PC-9 (cell line): ENCODE measurements around the gene MAPKAP1. TPM values are rescaled to one million over a fixed set of nuclear protein-coding genes. Genes with fewer than 3 reads are reported as not detected.

Experiments
- BruUV-seq: library from RNA; stranded (reverse); fragments of 400-500 nt; replicated peaks from 2 replicates; lab custom pipeline; 2021; lab: Mats Ljungman, UMichigan
- CTCF ChIA-PET: fragments of 300-600 bp; sonication (Branson Sonifier 250); formaldehyde crosslinking; loops from one replicate; lab custom pipeline; 2022; ENCODE audit warnings: antibody characterized with exemption; lab: Charles Lee
- POLR2A ChIA-PET: fragments of 300-600 bp; sonication (Branson Sonifier 250); formaldehyde crosslinking; loops from one replicate; lab custom pipeline; 2022; ENCODE audit warnings: antibody characterized with exemption; ENCODE audit not compliant: unreplicated experiment; lab: Charles Lee
- DNase-seq, 2 experiments: peaks; one replicate each; pipeline versions ENCODE4 v3.0.0 to v3.0.0-alpha.2; 2015 to 2022; ENCODE audit warnings: mixed read lengths in 1 of 2
- H2AFZ ChIP-seq: fragments of 200-600 bp; sonication (generic); 2 replicates; pipeline ENCODE4 v1.8.1; 2017; ENCODE audit warnings: antibody characterized with exemption
- H3F3A ChIP-seq: fragments of 200-600 bp; sonication (generic); 2 replicates; pipeline ENCODE4 v1.8.1; 2017; ENCODE audit warnings: antibody characterized with exemption, mild to moderate bottlenecking, low read depth; ENCODE audit not compliant: insufficient read depth
- H3K27ac ChIP-seq: fragments of 200-600 bp; sonication (generic); 2 replicates; pipeline ENCODE4 v1.6.1; 2016; ENCODE audit warnings: mixed run types
- H3K27me3 ChIP-seq: fragments of 200-600 bp; sonication (generic); 2 replicates; pipeline ENCODE4 v1.6.1; 2016; ENCODE audit warnings: low read depth, mixed run types; ENCODE audit not compliant: insufficient read depth
- H3K36me3 ChIP-seq: fragments of 200-600 bp; sonication (generic); 2 replicates; pipeline ENCODE4 v1.6.1; 2016; ENCODE audit warnings: low read depth, mixed run types
- H3K4me1 ChIP-seq: fragments of 200-600 bp; sonication (generic); replicated peaks from 2 replicates; pipeline ENCODE4 v1.6.1; 2016; ENCODE audit warnings: mixed run types; ENCODE audit not compliant: insufficient read depth
- H3K4me2 ChIP-seq: fragments of 200-600 bp; sonication (generic); 2 replicates; pipeline ENCODE4 v1.6.1; 2017; ENCODE audit warnings: mixed run types
- H3K4me3 ChIP-seq: fragments of 200-600 bp; sonication (generic); 2 replicates; pipeline ENCODE4 v1.6.1; 2016; ENCODE audit warnings: mixed run types
- H3K79me2 ChIP-seq: fragments of 200-600 bp; sonication (generic); 2 replicates; pipeline ENCODE4 v1.6.1; 2017; ENCODE audit warnings: low read depth, mixed run types
- H3K9me2 ChIP-seq: fragments of 200-600 bp; sonication (generic); 2 replicates; pipeline ENCODE4 v1.8.1; 2017; ENCODE audit warnings: mild to moderate bottlenecking; ENCODE audit not compliant: insufficient read depth
- H3K9me3 ChIP-seq: fragments of 200-600 bp; sonication (generic); 2 replicates; pipeline ENCODE4 v1.8.1; 2016; ENCODE audit warnings: low read depth; ENCODE audit not compliant: insufficient read depth
- H4K20me1 ChIP-seq: fragments of 200-600 bp; sonication (generic); 2 replicates; pipeline ENCODE4 v1.8.1; 2017; ENCODE audit not compliant: insufficient read depth
- CTCF ChIP-seq: fragments of 200-600 bp; sonication (generic); conservative IDR thresholded peaks from 2 replicates; pipeline ENCODE4 v1.6.1; 2017; ENCODE audit warnings: mixed run types, antibody characterized with exemption, mild to moderate bottlenecking, moderate library complexity
- EZH2 ChIP-seq: fragments of 200-600 bp; sonication (generic); IDR thresholded peaks from 2 replicates; pipeline ENCODE4 v1.8.0; 2017; ENCODE audit warnings: antibody characterized with exemption, low read depth
- intact Hi-C: fragments of 100-400 bp; cut with micrococcal nuclease; formaldehyde crosslinking; loops from one replicate; pipeline ENCODE4 v1.10.0; 2022; ENCODE audit not compliant: unreplicated experiment
- total RNA-seq: library from RNA; stranded (reverse); gene quantifications from 2 replicates; pipeline ENCODE4 v1.2.3, GENCODE V29; 2021

The MAPKAP1 gene
- total RNA-seq, 1 experiment from 2014 or later, result 115 TPM

- POLR2A ChIA-PET, result interaction anchor here (0.6 kb wide), 2 partner anchors 8 to 199 kb away, joined by 4 read pairs; no protein-coding TSS in a partner anchor
- Histone ChIP-seq H3K79me2 (no peaks in the 10 kb centered on the region), H3K9me2 (no peaks in the 10 kb centered on the region), H3K4me1 (no peaks in the 10 kb centered on the region), H3K27ac (no peak overlapping the region), H3K27me3 (no peaks in the 10 kb centered on the region), H4K20me1 (no peaks in the 10 kb centered on the region), H3K4me3 (no peak overlapping the region), H3K4me2 (no peak overlapping the region), H3K36me3 (no peaks in the 10 kb centered on the region), H3F3A (no peaks in the 10 kb centered on the region), H2AFZ (no peak overlapping the region), H3K9me3 (no peaks in the 10 kb centered on the region)
- DNase-seq, result no peak
- no peak for TF ChIP-seq EZH2
- no peak for TF ChIP-seq CTCF
- CTCF ChIA-PET, result interaction anchor here (0.5 to 0.6 kb wide), 2 partner anchors 419 to 1155 kb away, joined by 4 to 5 read pairs; no protein-coding TSS in a partner anchor
- intact Hi-C loops, result loop anchor here (10.0 kb wide), 1 partner anchor 905 kb away; no protein-coding TSS in a partner anchor
- no TSS peak for BruUV-seq
These were observed 307.3 kb downstream of the MAPKAP1 start for GRCh38 chr9:125399666-125400065.

GRCh38 chr9:125399165-125399564, 307.8 kb downstream of the MAPKAP1 start:
- Histone ChIP-seq H4K20me1 (no peaks in the 10 kb centered on the region), H3K4me3 (no peak overlapping the region), H3K4me1 (no peaks in the 10 kb centered on the region), H2AFZ (no peak overlapping the region), H3K27me3 (no peaks in the 10 kb centered on the region), H3F3A (no peaks in the 10 kb centered on the region), H3K36me3 (no peaks in the 10 kb centered on the region), H3K9me2 (no peaks in the 10 kb centered on the region), H3K9me3 (no peaks in the 10 kb centered on the region), H3K4me2 (no peak overlapping the region), H3K79me2 (no peaks in the 10 kb centered on the region), H3K27ac (no peak overlapping the region)
- no peak for DNase-seq
- TF ChIP-seq EZH2 (no peak), CTCF (no peak)
- intact Hi-C loops, result no loop called here
- BruUV-seq, result no TSS peak
- ChIA-PET CTCF (no interaction called here), POLR2A (interaction anchor here (0.6 kb wide), 1 partner anchor 9 kb away, joined by 4 read pairs; no protein-coding TSS in a partner anchor)

GRCh38 chr9:125398243-125398642, 308.8 kb downstream of the MAPKAP1 start:
- no peak overlapping the region for H3K4me2 ChIP-seq
- H3K27ac ChIP-seq, result no peak overlapping the region
- no peak overlapping the region for H2AFZ ChIP-seq
- no peaks in the 10 kb centered on the region for H3K27me3 ChIP-seq
- TF ChIP-seq CTCF (no peak), EZH2 (no peak)
- ChIA-PET CTCF (no interaction called here), POLR2A (no interaction called here)
- H4K20me1 ChIP-seq, result no peaks in the 10 kb centered on the region
- H3K36me3 ChIP-seq, result no peaks in the 10 kb centered on the region
- intact Hi-C loops, result no loop called here
- DNase-seq, result no peak
- no peaks in the 10 kb centered on the region for H3K9me3 ChIP-seq
- no peaks in the 10 kb centered on the region for H3K4me1 ChIP-seq
- no peak overlapping the region for H3K4me3 ChIP-seq
- H3F3A ChIP-seq, result no peaks in the 10 kb centered on the region
- H3K9me2 ChIP-seq, result no peaks in the 10 kb centered on the region
- BruUV-seq, result no TSS peak
- no peaks in the 10 kb centered on the region for H3K79me2 ChIP-seq
